ENCODE measurements around the gene MLLT10.

GRCh38 chr10:21627331-21627730 is 93.3 kb downstream of the MLLT10 start:
- TF ChIP-seq EZH2 (IDR thresholded peaks at IDR 0.05; ENCODE audit: low read depth, low read length, severe bottlenecking) (no peak), POLR2A (IDR thresholded peaks at IDR 0.05; ENCODE audit: control extremely low read depth in 1 of 2, low read depth in 2 of 2, low read length in 2 of 2) (no peak), CTCF (IDR thresholded peaks at IDR 0.05; ENCODE audit: control extremely low read depth in 1 of 3, insufficient read depth in 1 of 3, low read depth in 1 of 3, low read length in 3 of 3) (no peak), GABPA (IDR thresholded peaks at IDR 0.05; ENCODE audit: borderline replicate concordance, insufficient read depth, low read length) (no peak), EGR1 (IDR thresholded peaks at IDR 0.05; ENCODE audit: borderline replicate concordance, low read depth, low read length) (no peak), RAD21 (IDR thresholded peaks at IDR 0.05 in 1 of 2, conservative IDR thresholded peaks at IDR 0.05 in 1 of 2; ENCODE audit: low read depth in 2 of 2, low read length in 2 of 2) (no peak), MAX (IDR thresholded peaks at IDR 0.05) (no peak), JUND (IDR thresholded peaks at IDR 0.05; ENCODE audit: low read length) (no peak), SUZ12 (IDR thresholded peaks at IDR 0.05; ENCODE audit: low read length) (no peak), SIN3A (conservative IDR thresholded peaks at IDR 0.05 in 1 of 2, IDR thresholded peaks at IDR 0.05 in 1 of 2; ENCODE audit: low read depth in 1 of 2, low read length in 2 of 2) (no peak), RFX5 (IDR thresholded peaks at IDR 0.05; ENCODE audit: borderline replicate concordance, low read depth, low read length) (no peak), RBBP5 (IDR thresholded peaks at IDR 0.05; ENCODE audit: borderline replicate concordance, low read depth, low read length) (no peak), ASH2L (IDR thresholded peaks at IDR 0.05; ENCODE audit: low read length) (no peak), RNF2 (IDR thresholded peaks at IDR 0.05; ENCODE audit: borderline replicate concordance, low read depth, low read length, missing control alignments, poor library complexity, severe bottlenecking) (no peak)
